Upper lobe of left lung (tissue), 4 donors: Measurements from ENCODE around the gene DGKA.

ENCODE experiments used
- POLR2A ChIP-seq, 4 donors: fragments of 450-650 bp; IDR thresholded peaks; one replicate each; pipeline ENCODE4 v1.5.1; 2016 to 2017; ENCODE audit warnings: antibody characterized with exemption in 4 of 4, mild to moderate bottlenecking in 2 of 4
- POLR2AphosphoS5 ChIP-seq, 2 donors: sonication (generic); formaldehyde crosslinking; IDR thresholded peaks; one replicate each; pipeline ENCODE4 v1.5.1; 2017; ENCODE audit warnings: antibody characterized with exemption in 2 of 2
- TF ChIP-seq, protein P1 (sequence below), 6 experiments: fragments of 450-650 bp in 4 of 6; fragments of 200-600 bp in 2 of 6; sonication (generic) in 2 of 6; IDR thresholded peaks; one replicate each; pipeline ENCODE4 v1.5.1; 2016 to 2019; ENCODE audit warnings: antibody characterized with exemption in 6 of 6

DNA sequence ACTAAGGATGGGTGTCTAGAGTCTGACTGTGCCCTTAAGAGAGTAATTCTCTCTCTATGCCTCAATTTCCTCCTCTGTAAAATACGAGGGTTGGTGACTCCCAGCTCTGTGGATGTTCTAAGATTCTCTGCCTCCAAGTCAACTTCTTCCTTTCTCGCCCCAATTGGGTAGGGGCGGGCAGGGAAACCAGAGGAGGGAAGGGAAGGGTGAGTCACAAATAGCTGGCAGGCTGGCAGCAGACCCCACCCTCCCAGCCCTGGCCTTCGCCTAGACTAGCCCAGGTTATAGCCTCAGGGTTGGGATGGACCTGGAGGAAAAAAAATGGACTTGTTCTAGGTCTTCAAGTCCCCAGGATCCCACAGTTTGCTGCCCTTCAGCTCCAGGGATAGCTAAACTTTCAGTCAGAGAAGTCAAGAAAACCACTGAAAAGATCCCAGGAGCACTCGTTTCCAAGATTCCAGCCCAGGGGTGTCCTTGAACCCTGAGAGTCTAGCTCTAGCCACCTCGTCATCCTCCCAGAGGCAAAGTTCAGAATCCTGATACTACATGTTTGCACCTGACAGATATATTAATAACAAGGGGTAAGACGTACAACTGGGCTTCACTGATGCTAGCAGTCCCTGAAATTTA is 2.3 kb downstream of the DGKA start:
- TF ChIP-seq POLR2A (IDR thresholded peaks at IDR 0.05), result no peak
- no peak for TF ChIP-seq POLR2AphosphoS5 (IDR thresholded peaks at IDR 0.05)
- TF ChIP-seq, protein P1, sequence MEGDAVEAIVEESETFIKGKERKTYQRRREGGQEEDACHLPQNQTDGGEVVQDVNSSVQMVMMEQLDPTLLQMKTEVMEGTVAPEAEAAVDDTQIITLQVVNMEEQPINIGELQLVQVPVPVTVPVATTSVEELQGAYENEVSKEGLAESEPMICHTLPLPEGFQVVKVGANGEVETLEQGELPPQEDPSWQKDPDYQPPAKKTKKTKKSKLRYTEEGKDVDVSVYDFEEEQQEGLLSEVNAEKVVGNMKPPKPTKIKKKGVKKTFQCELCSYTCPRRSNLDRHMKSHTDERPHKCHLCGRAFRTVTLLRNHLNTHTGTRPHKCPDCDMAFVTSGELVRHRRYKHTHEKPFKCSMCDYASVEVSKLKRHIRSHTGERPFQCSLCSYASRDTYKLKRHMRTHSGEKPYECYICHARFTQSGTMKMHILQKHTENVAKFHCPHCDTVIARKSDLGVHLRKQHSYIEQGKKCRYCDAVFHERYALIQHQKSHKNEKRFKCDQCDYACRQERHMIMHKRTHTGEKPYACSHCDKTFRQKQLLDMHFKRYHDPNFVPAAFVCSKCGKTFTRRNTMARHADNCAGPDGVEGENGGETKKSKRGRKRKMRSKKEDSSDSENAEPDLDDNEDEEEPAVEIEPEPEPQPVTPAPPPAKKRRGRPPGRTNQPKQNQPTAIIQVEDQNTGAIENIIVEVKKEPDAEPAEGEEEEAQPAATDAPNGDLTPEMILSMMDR (IDR thresholded peaks at IDR 0.05), result no peak
